ENCODE data around the gene PACRG.

DNA sequence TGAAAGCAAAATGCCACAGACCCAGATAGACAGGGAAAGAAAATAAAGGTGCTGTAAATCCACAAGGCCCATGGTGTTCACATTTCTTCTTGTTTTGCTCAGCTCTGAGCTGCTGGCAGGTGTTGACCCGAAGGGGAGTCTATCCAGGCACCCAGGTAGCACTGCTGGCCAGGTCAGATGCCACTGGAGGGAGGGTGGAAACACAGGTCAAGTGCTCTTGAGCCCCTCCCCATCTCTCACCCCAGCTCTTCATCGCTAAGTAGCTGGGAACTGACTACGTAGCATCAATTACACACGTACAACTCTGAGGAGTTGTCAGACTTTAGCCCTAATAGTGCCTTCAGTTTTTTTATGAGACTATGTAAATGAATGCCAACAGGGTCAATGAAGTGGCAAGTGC, 399.0 kb downstream of the PACRG start:
- TF ChIP-seq, protein P1, sequence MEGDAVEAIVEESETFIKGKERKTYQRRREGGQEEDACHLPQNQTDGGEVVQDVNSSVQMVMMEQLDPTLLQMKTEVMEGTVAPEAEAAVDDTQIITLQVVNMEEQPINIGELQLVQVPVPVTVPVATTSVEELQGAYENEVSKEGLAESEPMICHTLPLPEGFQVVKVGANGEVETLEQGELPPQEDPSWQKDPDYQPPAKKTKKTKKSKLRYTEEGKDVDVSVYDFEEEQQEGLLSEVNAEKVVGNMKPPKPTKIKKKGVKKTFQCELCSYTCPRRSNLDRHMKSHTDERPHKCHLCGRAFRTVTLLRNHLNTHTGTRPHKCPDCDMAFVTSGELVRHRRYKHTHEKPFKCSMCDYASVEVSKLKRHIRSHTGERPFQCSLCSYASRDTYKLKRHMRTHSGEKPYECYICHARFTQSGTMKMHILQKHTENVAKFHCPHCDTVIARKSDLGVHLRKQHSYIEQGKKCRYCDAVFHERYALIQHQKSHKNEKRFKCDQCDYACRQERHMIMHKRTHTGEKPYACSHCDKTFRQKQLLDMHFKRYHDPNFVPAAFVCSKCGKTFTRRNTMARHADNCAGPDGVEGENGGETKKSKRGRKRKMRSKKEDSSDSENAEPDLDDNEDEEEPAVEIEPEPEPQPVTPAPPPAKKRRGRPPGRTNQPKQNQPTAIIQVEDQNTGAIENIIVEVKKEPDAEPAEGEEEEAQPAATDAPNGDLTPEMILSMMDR (conservative IDR thresholded peaks at IDR 0.05; ENCODE audit: low read depth in 2 of 2), result no peak
- no peak for TF ChIP-seq EZH2 (IDR thresholded peaks at IDR 0.05; ENCODE audit: low read depth, unreplicated experiment)
- no peak for TF ChIP-seq JUNB (IDR thresholded peaks at IDR 0.05; ENCODE audit: unreplicated experiment)
- TF ChIP-seq, protein P2, sequence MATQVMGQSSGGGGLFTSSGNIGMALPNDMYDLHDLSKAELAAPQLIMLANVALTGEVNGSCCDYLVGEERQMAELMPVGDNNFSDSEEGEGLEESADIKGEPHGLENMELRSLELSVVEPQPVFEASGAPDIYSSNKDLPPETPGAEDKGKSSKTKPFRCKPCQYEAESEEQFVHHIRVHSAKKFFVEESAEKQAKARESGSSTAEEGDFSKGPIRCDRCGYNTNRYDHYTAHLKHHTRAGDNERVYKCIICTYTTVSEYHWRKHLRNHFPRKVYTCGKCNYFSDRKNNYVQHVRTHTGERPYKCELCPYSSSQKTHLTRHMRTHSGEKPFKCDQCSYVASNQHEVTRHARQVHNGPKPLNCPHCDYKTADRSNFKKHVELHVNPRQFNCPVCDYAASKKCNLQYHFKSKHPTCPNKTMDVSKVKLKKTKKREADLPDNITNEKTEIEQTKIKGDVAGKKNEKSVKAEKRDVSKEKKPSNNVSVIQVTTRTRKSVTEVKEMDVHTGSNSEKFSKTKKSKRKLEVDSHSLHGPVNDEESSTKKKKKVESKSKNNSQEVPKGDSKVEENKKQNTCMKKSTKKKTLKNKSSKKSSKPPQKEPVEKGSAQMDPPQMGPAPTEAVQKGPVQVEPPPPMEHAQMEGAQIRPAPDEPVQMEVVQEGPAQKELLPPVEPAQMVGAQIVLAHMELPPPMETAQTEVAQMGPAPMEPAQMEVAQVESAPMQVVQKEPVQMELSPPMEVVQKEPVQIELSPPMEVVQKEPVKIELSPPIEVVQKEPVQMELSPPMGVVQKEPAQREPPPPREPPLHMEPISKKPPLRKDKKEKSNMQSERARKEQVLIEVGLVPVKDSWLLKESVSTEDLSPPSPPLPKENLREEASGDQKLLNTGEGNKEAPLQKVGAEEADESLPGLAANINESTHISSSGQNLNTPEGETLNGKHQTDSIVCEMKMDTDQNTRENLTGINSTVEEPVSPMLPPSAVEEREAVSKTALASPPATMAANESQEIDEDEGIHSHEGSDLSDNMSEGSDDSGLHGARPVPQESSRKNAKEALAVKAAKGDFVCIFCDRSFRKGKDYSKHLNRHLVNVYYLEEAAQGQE (IDR thresholded peaks at IDR 0.05; ENCODE audit: unreplicated experiment), result no peak
- TF ChIP-seq POLR2AphosphoS5 (IDR thresholded peaks at IDR 0.05; ENCODE audit: low read depth), result no peak
- TF ChIP-seq EZH2phosphoT487 (IDR thresholded peaks at IDR 0.05; ENCODE audit: unreplicated experiment), result no peak
- TF ChIP-seq ZNF331 (CRISPR knock-in tag; IDR thresholded peaks at IDR 0.05; ENCODE audit: low read depth), result no peak
- TF ChIP-seq CREB1 (CRISPR knock-in tag; IDR thresholded peaks at IDR 0.05; ENCODE audit: low read depth), result no peak
- TF ChIP-seq, protein P3, sequence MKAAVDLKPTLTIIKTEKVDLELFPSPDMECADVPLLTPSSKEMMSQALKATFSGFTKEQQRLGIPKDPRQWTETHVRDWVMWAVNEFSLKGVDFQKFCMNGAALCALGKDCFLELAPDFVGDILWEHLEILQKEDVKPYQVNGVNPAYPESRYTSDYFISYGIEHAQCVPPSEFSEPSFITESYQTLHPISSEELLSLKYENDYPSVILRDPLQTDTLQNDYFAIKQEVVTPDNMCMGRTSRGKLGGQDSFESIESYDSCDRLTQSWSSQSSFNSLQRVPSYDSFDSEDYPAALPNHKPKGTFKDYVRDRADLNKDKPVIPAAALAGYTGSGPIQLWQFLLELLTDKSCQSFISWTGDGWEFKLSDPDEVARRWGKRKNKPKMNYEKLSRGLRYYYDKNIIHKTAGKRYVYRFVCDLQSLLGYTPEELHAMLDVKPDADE (IDR thresholded peaks at IDR 0.05), result no peak
